Activated CD8-positive, alpha-beta memory T cell treated with anti-CD3 and anti-CD28 coated beads, Interleukin-2, amount 50 U/mL, for 48 hours (primary cell): ENCODE measurements around the gene ZNHIT1.
A peak's percentile ranks its signal among the peaks of the same experiment; 100 is the strongest.

Source experiments
- DNase-seq: peaks from one replicate; pipeline ENCODE4 v3.0.0-alpha.2; 2020

Gene ZNHIT1

DNA sequence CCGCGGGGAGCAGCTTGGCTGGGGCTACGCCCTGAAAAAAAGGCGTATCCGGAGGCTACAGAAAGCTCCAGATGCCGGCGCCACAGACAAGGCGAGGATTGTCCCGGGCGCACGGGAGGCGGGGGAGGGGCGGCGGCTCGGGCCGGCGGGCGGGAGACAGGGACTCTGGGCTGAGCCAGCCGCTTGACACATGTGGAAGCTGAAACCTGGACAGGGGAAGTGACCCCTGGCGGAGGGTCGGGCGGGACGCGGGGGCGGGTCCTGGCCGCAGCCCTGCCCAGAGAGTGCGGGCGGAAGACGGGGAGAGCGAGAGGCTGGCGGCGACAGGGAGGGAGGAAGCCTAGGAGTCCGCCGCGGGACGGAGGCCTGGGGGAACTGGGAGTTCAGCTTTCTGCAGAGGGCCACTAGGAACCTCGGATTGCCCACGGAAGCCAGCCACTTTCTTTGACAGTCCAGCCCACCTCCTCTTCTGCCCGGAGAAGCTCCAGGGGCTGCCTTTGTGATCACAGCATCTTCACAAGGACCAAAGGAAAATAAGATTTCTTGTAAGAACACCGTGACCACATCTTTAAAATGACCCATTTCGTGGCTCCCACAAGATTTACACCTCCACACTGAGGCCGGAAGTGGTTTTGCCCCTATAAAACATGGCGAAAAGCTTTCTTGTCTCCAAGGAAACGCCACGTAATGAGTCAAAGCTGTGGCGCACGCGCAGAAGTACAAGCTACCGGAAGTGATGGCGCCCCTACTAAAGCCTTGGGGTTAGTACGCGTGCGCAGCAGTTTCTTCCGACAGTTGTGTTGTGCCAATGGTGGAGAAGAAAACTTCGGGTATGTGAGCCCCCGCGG lies at the start of gene ZNHIT1, which contains the start of gene PLOD3:
TSS of gene ZNHIT1 (plus strand) at position 778 of the 848 bp plus-strand sequence. CDS start at position 809, 31 bp downstream.
TSS of gene PLOD3 (minus strand) at position 194 of the 848 bp plus-strand sequence. CDS start 307 bp downstream, outside the sequence.
- peak; percentile 95 for DNase-seq

- no peak for DNase-seq
These were observed 49.4 kb upstream of the ZNHIT1 start for GRCh38 chr7:101168412-101169049.

DNA sequence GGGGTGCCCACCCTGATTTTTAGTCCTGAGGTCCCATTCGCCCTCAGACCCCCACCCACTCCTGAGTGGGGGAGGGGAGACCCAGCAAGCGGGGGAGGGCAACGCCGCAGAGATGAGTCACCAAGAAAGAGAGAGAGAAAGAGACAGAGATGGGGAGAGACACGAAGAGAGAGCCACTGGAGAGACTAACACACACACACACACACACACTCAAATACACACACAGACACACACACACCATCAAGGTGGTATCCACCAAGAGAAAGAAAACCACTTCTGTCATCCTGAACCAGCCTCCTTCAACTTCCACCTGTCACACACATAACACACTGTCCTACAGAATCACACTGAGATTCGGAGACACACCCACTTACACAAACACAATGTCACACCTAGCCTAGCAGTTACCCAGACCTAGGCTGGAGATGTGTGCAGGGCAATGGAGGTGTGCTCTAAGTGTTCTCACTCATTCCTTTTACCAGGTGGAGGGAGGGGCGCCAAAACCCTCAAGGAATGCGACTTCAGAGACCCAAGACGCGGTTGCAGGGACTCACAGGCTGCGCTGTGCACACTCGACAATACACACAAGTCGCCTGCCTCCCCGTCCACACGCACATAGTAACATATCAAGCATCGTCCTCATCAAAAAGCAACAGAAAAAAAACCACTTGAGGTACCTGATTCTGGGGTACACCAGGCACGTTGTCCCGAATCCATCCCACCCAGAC lies 48.7 kb upstream of the ZNHIT1 start:
- DNase-seq: no peak

- peak; percentile 96 for DNase-seq
These were observed 48.0 kb upstream of the ZNHIT1 start for GRCh38 chr7:101169838-101170551.

GRCh38 chr7:101170617-101171441 lies 47.1 kb upstream of the ZNHIT1 start:
- DNase-seq: no peak

DNA sequence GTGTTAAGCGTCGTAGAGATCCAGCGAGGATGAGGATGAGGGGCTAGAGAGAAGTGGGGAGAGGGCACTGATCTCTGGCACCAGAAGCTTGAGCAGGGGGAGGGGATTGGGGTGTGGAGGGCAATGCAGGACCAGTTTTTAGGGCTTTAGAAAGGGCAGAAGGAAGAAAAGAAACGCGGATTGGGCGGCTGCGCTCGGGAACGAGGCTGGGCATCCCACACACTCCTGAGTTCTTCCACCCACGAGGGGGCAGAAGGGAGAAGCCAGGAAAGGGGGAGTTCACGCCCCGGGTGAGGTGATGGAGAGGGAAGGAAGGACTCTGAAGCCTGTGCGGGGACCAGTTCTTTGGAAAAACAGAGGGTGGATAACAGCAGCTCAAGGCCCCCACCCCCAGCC lies 46.5 kb upstream of the ZNHIT1 start:
- DNase-seq: no peak

GRCh38 chr7:101172005-101172853 lies 45.7 kb upstream of the ZNHIT1 start:
- no peak for DNase-seq

GRCh38 chr7:101172854-101173751 lies 44.9 kb upstream of the ZNHIT1 start:
- DNase-seq: peak; percentile 73

GRCh38 chr7:101173752-101174244 lies 44.2 kb upstream of the ZNHIT1 start:
- DNase-seq: peak; percentile 90

- no peak for DNase-seq
These were observed 43.6 kb upstream of the ZNHIT1 start for GRCh38 chr7:101174322-101174854.

GRCh38 chr7:101175664-101176063 lies 42.3 kb upstream of the ZNHIT1 start:
- DNase-seq: no peak

- no peak for DNase-seq
These were observed 40.3 kb upstream of the ZNHIT1 start for GRCh38 chr7:101177644-101178043.

DNA sequence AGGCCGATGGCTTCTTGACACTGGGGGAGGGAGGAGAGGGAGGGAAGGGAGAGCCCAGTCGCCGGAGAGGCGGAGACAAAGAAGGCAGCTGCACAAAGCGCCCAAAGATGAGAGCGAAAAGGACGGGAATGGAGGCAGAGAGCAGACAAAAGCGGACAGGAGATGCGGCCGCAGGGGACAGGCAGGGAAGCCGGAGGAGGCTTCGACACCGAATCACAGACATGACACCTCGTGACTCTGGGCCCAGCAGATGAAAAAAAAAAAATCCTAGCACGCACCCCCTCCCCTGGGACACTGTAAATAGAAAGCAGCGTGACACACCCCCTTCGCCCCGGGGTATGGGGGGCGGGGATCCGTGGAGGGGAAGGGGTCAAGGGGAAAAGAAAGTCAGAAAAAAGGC lies 38.8 kb upstream of the ZNHIT1 start:
- no peak for DNase-seq

DNA sequence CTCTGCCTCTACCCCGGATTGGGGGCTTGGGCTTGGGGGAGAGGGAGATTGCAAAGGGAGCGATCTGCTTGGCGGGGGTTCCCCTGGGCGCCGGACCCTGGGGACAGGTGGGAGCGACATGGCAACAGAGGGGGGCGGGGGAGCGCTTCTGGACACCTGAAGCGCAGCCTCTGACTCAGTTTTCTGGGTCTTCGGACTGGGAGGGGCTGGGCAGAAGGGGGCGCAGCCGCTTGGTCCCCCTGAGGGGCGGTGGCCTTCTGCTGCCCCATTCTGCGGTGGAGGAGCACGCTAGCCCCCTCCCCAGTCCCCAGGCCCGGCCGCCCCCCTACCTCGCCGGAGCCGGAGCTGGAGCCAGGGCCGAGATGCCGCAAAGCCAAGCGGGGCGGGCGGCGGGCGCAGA lies 38.3 kb upstream of the ZNHIT1 start:
- no peak for DNase-seq

- DNase-seq: no peak
These were observed 37.7 kb upstream of the ZNHIT1 start, which contains the start of gene NAT16 for GRCh38 chr7:101180130-101180755. Gene NAT16 (minus strand): TSS chr7:101180293. CDS start chr7:101174807, 5,486 bp downstream.

GRCh38 chr7:101185258-101185839 lies 32.6 kb upstream of the ZNHIT1 start:
- DNase-seq: no peak

- no peak for DNase-seq
These were observed 31.8 kb upstream of the ZNHIT1 start for GRCh38 chr7:101186194-101186593.

GRCh38 chr7:101186844-101187428 lies 31.0 kb upstream of the ZNHIT1 start:
- DNase-seq: no peak
